OCI-LY1 (cell line): ENCODE results near the gene SAMD14.

ENCODE experiments used
- H2AFZ ChIP-seq: fragments of 200-600 bp; sonication (generic), shearing (Covaris generic); 2 replicates; pipeline ENCODE4 v1.6.0; 2014; ENCODE audit warnings: antibody characterized with exemption, mild to moderate bottlenecking, low read length
- H3F3A ChIP-seq: fragments of 200-600 bp; sonication (generic), shearing (Covaris generic); 2 replicates; pipeline ENCODE4 v1.6.0; 2014; ENCODE audit warnings: mild to moderate bottlenecking, antibody characterized with exemption, low read length, moderate library complexity; ENCODE audit not compliant: insufficient read depth
- H3K27ac ChIP-seq: fragments of 200-600 bp; sonication (generic); 2 replicates; pipeline ENCODE4 v1.5.1; 2014; ENCODE audit warnings: low read length, mixed run types, mild to moderate bottlenecking, low read depth; ENCODE audit not compliant: poor library complexity, severe bottlenecking
- H3K27me3 ChIP-seq: fragments of 200-600 bp; sonication (generic); 2 replicates; pipeline ENCODE4 v1.6.0; 2014; ENCODE audit warnings: antibody characterized with exemption, mild to moderate bottlenecking, low read length, moderate library complexity; ENCODE audit not compliant: insufficient read depth
- H3K36me3 ChIP-seq: fragments of 200-600 bp; sonication (generic); 2 replicates; pipeline ENCODE4 v1.6.1; 2014; ENCODE audit warnings: mild to moderate bottlenecking, antibody characterized with exemption, low read length, moderate library complexity, mixed read lengths; ENCODE audit not compliant: insufficient read depth
- H3K4me1 ChIP-seq: fragments of 200-600 bp; sonication (generic); 2 replicates; pipeline ENCODE4 v1.5.1; 2014; ENCODE audit warnings: mild to moderate bottlenecking, low read length, moderate library complexity; ENCODE audit not compliant: insufficient read depth, severe bottlenecking
- H3K4me2 ChIP-seq: fragments of 200-600 bp; sonication (generic), shearing (Covaris generic); 2 replicates; pipeline ENCODE4 v1.6.1; 2014; ENCODE audit warnings: low read length
- H3K4me3 ChIP-seq: fragments of 200-600 bp; sonication (generic); 2 replicates; pipeline ENCODE4 v1.5.1; 2014; ENCODE audit warnings: low read length, low read depth, mild to moderate bottlenecking, mixed read lengths; ENCODE audit not compliant: poor library complexity, severe bottlenecking
- H3K79me2 ChIP-seq: fragments of 200-600 bp; shearing (Covaris generic); 2 replicates; pipeline ENCODE4 v1.6.1; 2016; ENCODE audit warnings: mixed run types, low read length, mixed read lengths; ENCODE audit not compliant: insufficient read depth
- H3K9ac ChIP-seq: fragments of 200-600 bp; sonication (generic), shearing (Covaris generic); 2 replicates; pipeline ENCODE4 v1.6.1; 2014; ENCODE audit warnings: mild to moderate bottlenecking, low read length, mixed read lengths
- H3K9me2 ChIP-seq: fragments of 200-600 bp; sonication (generic), shearing (Covaris generic); 2 replicates; pipeline ENCODE4 v1.6.1; 2014; ENCODE audit warnings: low read depth, mild to moderate bottlenecking, low read length, mixed read lengths
- H3K9me3 ChIP-seq: fragments of 200-600 bp; shearing (Covaris generic); 2 replicates; pipeline ENCODE4 v1.6.1; 2014; ENCODE audit warnings: low read length, mixed read lengths
- H4K20me1 ChIP-seq: fragments of 200-600 bp; sonication (generic), shearing (Covaris generic); 2 replicates; pipeline ENCODE4 v1.6.0; 2016; ENCODE audit warnings: mild to moderate bottlenecking, low read length; ENCODE audit not compliant: insufficient read depth
- EZH2 ChIP-seq: fragments of 200-600 bp; sonication (generic), shearing (Covaris generic); IDR thresholded peaks from 2 replicates; pipeline ENCODE4 v1.8.0; 2017; ENCODE audit warnings: borderline replicate concordance, mixed run types, mild to moderate bottlenecking, antibody characterized with exemption, low read length, moderate library complexity, mixed read lengths
- TF ChIP-seq, protein P1 (sequence below): fragments of 200-600 bp; sonication (generic), shearing (Covaris generic); IDR thresholded peaks from 2 replicates; pipeline ENCODE4 v1.5.1; 2017; ENCODE audit warnings: mild to moderate bottlenecking, antibody characterized with exemption, low read length, moderate library complexity, mixed read lengths

The SAMD14 gene

DNA sequence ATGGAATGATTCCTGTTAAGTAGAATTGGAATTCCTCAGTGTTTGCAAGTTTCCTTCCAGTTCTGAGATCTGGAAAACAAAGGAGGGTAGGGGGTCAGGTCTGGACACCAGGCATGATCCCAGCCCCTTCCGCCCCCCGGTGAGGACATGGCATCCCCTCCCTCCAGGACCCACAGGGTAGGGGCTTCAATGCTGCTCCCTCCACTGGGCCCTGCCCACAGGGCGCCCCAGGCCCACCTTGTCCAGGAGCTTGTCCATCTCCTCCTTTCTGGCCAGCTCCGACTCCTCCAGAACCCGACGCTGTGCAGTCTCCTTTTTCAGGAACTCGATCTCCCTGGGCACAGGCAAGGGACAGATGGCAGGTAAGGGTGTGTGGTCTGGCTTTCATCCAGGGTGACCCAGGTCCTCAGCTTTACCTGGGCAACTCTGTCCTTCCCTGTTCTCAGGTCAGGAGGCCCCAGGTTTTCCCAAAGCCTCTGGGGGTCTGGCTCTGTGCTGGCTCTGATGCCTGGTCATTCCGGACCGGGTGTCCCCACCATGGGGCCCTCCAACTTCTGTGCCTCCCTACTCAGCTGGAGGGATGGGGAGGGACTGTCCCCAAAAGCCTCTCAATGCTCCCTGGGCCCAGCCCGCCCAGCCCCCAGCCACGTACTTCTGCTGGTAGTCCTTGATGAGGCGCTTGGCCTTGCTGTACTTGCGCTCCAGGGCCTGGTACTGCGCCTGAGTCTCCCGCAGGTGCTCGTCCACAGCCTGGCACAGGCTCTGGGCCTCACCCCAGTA is 5.5 kb upstream of the SAMD14 start:
- H3K4me1 ChIP-seq, result no peaks in the 10 kb centered on the region
- H3K27me3 ChIP-seq, result no peaks in the 10 kb centered on the region

DNA sequence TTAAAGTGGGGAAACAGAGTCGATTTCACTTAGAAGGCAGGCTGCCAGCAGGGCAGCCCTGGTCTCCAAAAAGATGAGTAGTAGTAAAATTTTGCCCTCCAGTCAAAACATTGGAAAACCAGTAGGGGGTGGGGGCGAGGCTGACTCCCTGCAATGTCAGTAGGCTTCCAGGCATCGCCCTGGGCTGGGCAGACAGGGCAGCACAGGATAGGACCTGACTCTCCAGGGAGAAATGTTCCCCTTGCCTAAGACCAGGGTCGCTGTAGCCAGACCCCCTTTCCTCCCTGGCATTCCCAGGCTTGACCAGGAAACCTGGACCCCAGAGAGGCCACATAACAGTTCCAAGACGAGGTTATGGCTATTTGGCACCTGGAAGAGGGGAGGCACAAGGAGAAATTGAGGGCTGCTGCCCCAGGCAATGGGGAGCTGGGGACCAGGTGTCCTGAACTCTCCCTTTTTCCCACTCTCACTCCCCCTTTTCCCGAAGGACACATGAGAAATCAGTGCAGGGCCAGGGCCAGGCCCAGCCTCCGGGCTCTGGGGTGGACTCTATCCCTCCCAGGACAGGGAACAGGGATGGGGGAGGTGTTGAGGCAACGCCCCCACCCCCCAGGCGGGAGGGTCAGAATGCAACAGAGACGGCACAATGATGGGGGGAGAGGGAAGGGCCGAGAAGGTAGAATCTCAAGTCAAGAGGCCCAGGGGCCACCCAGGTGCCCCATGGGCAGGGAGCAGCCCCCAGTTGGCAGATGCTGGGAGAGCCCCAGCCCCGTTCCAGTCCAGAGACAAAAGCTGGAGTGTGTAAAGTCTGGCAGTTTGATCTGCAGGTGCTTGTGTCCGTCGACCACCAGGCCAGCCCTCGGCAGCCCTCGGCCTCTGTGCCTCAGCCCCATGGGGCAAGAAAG is 4.5 kb upstream of the SAMD14 start:
- no peaks in the 10 kb centered on the region for H3K79me2 ChIP-seq
- no peak overlapping the region for H3K4me3 ChIP-seq
- no peaks in the 10 kb centered on the region for H3K9me2 ChIP-seq
- H2AFZ ChIP-seq, result no peak overlapping the region
- H3K27ac ChIP-seq, result no peak overlapping the region
- no peaks in the 10 kb centered on the region for H4K20me1 ChIP-seq
- peaks cover 53% of the 10 kb centered on the region for H3K36me3 ChIP-seq
- no peak for TF ChIP-seq EZH2
- TF ChIP-seq, protein P1, sequence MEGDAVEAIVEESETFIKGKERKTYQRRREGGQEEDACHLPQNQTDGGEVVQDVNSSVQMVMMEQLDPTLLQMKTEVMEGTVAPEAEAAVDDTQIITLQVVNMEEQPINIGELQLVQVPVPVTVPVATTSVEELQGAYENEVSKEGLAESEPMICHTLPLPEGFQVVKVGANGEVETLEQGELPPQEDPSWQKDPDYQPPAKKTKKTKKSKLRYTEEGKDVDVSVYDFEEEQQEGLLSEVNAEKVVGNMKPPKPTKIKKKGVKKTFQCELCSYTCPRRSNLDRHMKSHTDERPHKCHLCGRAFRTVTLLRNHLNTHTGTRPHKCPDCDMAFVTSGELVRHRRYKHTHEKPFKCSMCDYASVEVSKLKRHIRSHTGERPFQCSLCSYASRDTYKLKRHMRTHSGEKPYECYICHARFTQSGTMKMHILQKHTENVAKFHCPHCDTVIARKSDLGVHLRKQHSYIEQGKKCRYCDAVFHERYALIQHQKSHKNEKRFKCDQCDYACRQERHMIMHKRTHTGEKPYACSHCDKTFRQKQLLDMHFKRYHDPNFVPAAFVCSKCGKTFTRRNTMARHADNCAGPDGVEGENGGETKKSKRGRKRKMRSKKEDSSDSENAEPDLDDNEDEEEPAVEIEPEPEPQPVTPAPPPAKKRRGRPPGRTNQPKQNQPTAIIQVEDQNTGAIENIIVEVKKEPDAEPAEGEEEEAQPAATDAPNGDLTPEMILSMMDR, result no peak
- H3K27me3 ChIP-seq, result no peaks in the 10 kb centered on the region
- H3K4me2 ChIP-seq, result no peak overlapping the region
- H3K9ac ChIP-seq, result no peak overlapping the region
- peaks cover 3% of the 10 kb centered on the region for H3K4me1 ChIP-seq
- H3F3A ChIP-seq, result no peaks in the 10 kb centered on the region
- H3K9me3 ChIP-seq, result no peaks in the 10 kb centered on the region

More for the DNA sequence above, 5.5 kb upstream of the SAMD14 start:
- H4K20me1 ChIP-seq, result no peaks in the 10 kb centered on the region
- no peak overlapping the region for H3K4me2 ChIP-seq
- H3K9me3 ChIP-seq, result no peaks in the 10 kb centered on the region
- H3K36me3 ChIP-seq, result peaks cover 61% of the 10 kb centered on the region
- H3K4me3 ChIP-seq, result no peak overlapping the region
- no peaks in the 10 kb centered on the region for H3K9me2 ChIP-seq
- TF ChIP-seq EZH2, result no peak
- H3F3A ChIP-seq, result no peaks in the 10 kb centered on the region
- no peak overlapping the region for H2AFZ ChIP-seq
- H3K9ac ChIP-seq, result no peak overlapping the region
- H3K27ac ChIP-seq, result no peak overlapping the region
- H3K79me2 ChIP-seq, result no peaks in the 10 kb centered on the region

DNA sequence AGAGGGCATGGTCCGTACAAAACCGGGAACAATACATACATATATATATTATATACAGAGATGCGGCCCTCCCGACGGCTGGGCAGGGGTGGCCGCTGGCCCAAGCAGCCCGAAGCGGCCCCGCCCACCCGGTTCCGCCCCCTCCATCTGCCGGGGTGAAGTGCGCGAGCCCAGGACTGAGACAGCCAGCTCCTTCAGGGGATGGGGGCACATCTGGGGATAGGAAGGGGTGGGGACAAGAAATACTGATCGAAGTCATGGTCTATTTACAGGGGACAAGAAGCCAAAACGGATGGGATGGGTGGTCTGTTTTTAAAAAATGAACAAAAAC is 3.8 kb upstream of the SAMD14 start:
- Histone ChIP-seq H3K27ac (no peak overlapping the region), H3K4me3 (no peak overlapping the region), H3F3A (no peaks in the 10 kb centered on the region), H4K20me1 (no peaks in the 10 kb centered on the region), H3K27me3 (peaks cover under 1% of the 10 kb centered on the region; the same call in 1 of the 2 replicates), H3K79me2 (no peaks in the 10 kb centered on the region), H2AFZ (no peak overlapping the region), H3K4me2 (no peak overlapping the region), H3K4me1 (peaks cover 3% of the 10 kb centered on the region), H3K36me3 (peaks cover 46% of the 10 kb centered on the region), H3K9ac (no peak overlapping the region), H3K9me3 (no peaks in the 10 kb centered on the region), H3K9me2 (no peaks in the 10 kb centered on the region)
- TF ChIP-seq EZH2, result no peak
- TF ChIP-seq, protein P1, result no peak
